ENCODE measurements around the gene LRP4.
"Not testable (repeated sequence)": the region's sequence is repeated elsewhere in the genome, so short reads cannot be mapped to it uniquely, and the experiment has no call there.

LRP4 gene, protein sequence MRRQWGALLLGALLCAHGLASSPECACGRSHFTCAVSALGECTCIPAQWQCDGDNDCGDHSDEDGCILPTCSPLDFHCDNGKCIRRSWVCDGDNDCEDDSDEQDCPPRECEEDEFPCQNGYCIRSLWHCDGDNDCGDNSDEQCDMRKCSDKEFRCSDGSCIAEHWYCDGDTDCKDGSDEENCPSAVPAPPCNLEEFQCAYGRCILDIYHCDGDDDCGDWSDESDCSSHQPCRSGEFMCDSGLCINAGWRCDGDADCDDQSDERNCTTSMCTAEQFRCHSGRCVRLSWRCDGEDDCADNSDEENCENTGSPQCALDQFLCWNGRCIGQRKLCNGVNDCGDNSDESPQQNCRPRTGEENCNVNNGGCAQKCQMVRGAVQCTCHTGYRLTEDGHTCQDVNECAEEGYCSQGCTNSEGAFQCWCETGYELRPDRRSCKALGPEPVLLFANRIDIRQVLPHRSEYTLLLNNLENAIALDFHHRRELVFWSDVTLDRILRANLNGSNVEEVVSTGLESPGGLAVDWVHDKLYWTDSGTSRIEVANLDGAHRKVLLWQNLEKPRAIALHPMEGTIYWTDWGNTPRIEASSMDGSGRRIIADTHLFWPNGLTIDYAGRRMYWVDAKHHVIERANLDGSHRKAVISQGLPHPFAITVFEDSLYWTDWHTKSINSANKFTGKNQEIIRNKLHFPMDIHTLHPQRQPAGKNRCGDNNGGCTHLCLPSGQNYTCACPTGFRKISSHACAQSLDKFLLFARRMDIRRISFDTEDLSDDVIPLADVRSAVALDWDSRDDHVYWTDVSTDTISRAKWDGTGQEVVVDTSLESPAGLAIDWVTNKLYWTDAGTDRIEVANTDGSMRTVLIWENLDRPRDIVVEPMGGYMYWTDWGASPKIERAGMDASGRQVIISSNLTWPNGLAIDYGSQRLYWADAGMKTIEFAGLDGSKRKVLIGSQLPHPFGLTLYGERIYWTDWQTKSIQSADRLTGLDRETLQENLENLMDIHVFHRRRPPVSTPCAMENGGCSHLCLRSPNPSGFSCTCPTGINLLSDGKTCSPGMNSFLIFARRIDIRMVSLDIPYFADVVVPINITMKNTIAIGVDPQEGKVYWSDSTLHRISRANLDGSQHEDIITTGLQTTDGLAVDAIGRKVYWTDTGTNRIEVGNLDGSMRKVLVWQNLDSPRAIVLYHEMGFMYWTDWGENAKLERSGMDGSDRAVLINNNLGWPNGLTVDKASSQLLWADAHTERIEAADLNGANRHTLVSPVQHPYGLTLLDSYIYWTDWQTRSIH (N-terminal part only)

DNA sequence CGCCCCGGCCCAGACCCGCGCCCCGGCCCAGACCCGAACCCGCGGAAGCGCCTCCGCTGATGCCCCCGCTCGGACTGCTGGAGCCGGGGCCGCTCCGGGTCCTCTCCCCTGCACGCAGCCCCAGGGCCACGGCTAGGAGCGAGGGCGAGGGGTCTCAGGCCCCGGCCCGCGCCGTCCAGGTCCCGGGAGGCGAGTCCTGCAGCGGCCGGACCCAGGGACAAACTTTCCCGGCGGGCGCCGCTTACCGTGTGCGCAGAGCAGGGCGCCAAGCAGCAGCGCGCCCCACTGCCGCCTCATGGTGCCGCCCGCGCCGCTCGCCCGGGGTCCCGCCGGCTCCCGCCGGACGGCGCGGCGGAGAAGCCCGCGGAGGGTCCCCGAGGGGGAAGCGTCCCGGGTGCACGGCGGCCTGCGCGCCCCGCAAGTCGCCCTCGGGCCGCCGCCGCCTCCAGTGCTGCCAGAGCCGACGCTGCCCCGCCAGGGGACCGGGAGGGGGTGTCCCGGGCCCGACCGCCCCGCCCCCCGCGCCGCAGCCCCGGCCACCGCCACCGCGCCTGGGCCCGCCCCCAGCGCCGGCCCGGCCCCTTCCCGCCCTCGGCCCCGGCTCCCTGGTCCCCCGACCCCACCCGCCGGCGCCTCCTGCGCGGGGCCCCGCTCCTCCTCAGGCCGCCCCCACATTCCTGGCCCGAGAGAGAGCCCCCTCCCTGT, at the start of gene LRP4:
TSS of gene LRP4 (minus strand) at position 468 of the 705 bp plus-strand sequence. CDS start at position 297, 171 bp downstream.
- peak; percentile 55 for DNase-seq

- DNase-seq: no peak
Observed at GRCh38 chr11:46967962-46968361, 49.6 kb upstream of the LRP4 start.

GRCh38 chr11:46966773-46967172, 48.4 kb upstream of the LRP4 start:
- no peak for DNase-seq

GRCh38 chr11:46963844-46964243, 45.5 kb upstream of the LRP4 start:
- no peak for DNase-seq

DNA sequence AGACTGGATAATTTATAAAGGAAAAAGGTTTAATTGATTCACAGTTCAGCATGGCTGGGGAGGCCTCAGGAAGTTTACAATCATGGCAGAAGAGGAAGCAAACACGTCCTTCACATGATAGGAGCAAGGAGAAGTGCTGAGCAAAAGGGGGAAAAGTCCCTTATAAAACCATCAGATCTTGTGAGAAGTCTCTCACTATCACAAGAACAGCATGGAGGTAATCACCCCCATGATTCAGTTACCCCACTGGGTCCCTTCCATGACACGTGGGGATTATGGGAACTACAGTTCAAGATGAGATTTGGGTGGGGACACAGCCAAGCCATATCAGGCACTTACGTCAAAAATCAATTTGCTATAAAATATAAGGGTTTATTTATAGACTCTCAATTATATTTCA, 43.5 kb upstream of the LRP4 start:
- DNase-seq: not testable (repeated sequence)

GRCh38 chr11:46961041-46961440, 42.7 kb upstream of the LRP4 start:
- DNase-seq: no peak

GRCh38 chr11:46958777-46959176, 40.4 kb upstream of the LRP4 start:
- no peak for DNase-seq

DNA sequence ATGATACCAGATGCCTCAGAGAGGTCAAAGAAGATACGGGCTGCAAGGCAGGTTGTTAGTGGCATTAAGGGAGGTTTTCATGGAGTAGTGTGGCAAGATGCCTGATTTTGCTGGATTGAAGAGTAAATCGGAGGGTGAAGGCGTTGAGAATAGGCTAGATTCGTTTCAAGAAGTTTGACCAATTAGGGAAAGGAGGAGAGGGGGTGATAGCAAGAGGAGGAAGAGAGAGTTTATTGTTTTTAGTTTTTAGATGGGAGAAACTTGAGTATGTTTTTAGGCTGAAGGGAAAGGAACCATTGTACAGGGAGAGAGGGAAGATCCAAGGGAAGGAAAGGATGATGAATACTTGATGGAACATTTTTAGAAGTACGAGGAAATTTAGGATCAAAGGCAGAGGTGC, 34.7 kb upstream of the LRP4 start:
- no peak for DNase-seq

GRCh38 chr11:46952553-46952952, 34.2 kb upstream of the LRP4 start:
- DNase-seq: no peak

DNA sequence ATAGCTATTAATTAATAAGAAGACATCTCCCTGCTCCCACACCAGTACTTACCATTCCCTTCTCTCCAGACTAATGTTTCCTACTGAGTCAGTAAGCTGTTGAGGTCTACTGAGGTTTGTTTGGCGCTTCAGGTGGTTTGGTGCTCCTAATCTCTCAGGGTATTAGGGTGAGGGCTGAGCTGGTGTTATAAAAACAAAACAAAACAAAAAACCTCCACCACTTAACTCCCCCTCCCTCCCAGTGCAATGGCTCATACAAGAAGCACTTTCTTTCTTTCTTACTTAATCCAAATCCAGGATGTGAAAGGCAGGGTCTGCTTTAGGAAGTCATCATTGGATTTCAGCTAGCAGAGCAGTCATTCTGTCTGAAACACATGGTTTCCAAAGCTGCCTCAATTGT, 33.5 kb upstream of the LRP4 start:
- DNase-seq: no peak

GRCh38 chr11:46949297-46949696, 30.9 kb upstream of the LRP4 start:
- DNase-seq: no peak

- DNase-seq: no peak
Observed at GRCh38 chr11:46948378-46949131, 30.2 kb upstream of the LRP4 start.

GRCh38 chr11:46947399-46948077, 29.2 kb upstream of the LRP4 start:
- no peak for DNase-seq

DNA sequence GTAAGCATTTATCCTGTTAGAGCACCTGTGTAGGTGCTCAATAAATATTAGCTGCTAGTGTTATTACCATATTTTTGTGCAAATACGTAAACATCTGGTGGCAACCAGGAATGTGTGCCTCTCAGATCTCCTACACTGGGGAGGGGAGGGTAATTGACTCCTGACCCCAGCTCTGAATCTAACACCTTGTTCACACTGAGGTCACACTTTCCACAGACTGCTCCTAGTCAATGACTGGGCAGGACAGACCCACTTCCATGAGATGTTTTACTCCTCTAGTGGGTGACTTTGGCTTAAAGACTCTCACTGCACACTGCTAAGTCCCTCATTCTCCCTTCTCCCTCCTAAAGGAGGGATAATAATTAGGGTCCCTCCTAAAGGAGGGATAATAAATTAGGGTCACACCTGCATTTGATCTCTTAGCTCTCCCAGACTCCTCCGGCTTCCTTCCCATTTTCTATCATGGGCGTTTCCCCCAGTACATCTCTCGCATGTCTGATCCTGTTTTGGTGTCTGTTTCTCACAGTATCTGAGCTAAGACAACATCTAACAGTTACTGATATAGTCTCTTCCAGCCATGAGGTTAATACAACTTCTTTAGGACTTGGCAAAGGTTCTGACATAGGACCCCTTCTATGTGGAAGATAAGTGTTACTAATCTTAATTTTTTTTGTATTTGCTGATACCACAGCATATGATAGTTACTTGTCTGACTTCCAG, 26.2 kb upstream of the LRP4 start:
- DNase-seq: no peak

- DNase-seq: no peak
Observed at GRCh38 chr11:46942172-46942571, 23.8 kb upstream of the LRP4 start.

GRCh38 chr11:46936138-46937110, 18.1 kb upstream of the LRP4 start, which contains the start of gene CSTPP1:
Gene CSTPP1 (plus strand): TSS chr11:46936761. CDS start chr11:46936806, 45 bp downstream.
- DNase-seq: peak; percentile 97

DNA sequence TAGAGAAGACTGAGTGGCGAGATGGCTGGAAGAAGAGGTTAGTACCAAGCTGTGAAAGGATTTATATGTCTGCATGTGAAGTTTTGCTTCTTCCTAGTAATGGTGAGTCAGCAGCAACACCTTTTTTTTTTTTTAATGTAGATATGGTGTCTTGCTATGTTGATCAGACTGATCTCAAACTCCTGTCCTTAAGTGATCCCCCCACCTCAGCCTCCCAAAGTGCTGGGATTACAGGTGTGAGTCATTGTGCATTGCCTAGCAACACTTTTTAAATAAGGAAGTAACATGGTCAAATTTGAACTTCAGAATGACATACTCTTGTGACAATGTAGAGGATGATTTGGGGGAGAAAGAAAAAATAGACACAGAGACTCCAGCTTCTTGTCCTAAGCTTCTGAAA, 11.7 kb upstream of the LRP4 start:
- DNase-seq: peak; percentile 27

GRCh38 chr11:46928701-46929100, 10.4 kb upstream of the LRP4 start:
- not testable (repeated sequence) for DNase-seq

GRCh38 chr11:46927928-46928327, 9.6 kb upstream of the LRP4 start:
- DNase-seq: not testable (repeated sequence)
